ENCODE data around the gene PYGL.
"Not testable (repeated sequence)": the region's sequence is repeated elsewhere in the genome, so short reads cannot be mapped to it uniquely, and the experiment has no call there.

The PYGL gene

DNA sequence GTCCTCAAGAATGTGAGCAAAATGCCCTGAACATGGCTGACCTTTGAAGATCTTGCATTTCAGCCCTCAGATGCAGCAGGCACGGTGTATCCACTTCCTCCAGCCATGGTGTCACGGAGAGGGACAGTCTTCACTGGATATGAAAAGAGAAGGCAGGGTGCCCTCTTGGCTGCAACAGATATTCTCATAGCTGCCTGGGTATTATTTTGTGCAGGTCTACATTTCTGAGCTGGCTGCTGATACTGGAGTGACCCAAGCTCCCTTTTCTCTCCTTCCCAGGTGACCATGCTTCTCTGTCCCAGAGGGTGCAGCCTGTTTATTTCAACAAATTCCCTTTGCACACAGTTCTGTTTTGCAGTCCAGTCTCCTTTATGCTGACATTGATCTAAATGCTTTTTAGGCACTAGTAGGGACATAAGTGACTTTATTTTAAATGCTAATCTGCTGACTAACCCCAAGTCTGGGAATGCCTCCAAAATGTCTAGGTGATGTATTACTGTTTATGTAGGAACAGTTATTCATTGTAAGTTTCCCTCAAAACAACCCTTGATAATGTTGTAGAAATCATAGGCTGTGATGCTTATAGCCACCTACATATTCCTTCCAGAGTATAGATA is 17.4 kb upstream of the PYGL start:
- Histone ChIP-seq H3K9me2 (replicated peaks; ENCODE audit: control insufficient read depth, low read length) (no peaks in the 10 kb centered on the region), H3K4me3 (ENCODE audit: low read length) (no peak overlapping the region), H3K27ac (ENCODE audit: low read depth, low read length) (no peak overlapping the region), H3K4me2 (ENCODE audit: low read length) (no peak overlapping the region), H3K4me1 (ENCODE audit: control insufficient read depth, low read length) (peaks cover 12% of the 10 kb centered on the region), H3F3A (ENCODE audit: control insufficient read depth, insufficient read depth) (0 out of 2 replicates have a peak, but pooled peaks cover 6% of the 10 kb centered on the region), H4K20me1 (ENCODE audit: control insufficient read depth, insufficient read depth, low read depth, low read length) (no peaks in the 10 kb centered on the region), H3K36me3 (ENCODE audit: control insufficient read depth, low read length) (no peaks in the 10 kb centered on the region), H3K9me3 (ENCODE audit: control insufficient read depth, insufficient read depth, low read length) (no peaks in the 10 kb centered on the region), H3K27me3 (ENCODE audit: control insufficient read depth, low read length) (0 out of 2 replicates have a peak, but pooled peaks cover 2% of the 10 kb centered on the region), H3K79me2 (ENCODE audit: control insufficient read depth, low read length) (no peaks in the 10 kb centered on the region)
- TF ChIP-seq EZH2phosphoT487 (IDR thresholded peaks at IDR 0.05; ENCODE audit: borderline replicate concordance, low read length) = no peak
- TF ChIP-seq, protein P1, sequence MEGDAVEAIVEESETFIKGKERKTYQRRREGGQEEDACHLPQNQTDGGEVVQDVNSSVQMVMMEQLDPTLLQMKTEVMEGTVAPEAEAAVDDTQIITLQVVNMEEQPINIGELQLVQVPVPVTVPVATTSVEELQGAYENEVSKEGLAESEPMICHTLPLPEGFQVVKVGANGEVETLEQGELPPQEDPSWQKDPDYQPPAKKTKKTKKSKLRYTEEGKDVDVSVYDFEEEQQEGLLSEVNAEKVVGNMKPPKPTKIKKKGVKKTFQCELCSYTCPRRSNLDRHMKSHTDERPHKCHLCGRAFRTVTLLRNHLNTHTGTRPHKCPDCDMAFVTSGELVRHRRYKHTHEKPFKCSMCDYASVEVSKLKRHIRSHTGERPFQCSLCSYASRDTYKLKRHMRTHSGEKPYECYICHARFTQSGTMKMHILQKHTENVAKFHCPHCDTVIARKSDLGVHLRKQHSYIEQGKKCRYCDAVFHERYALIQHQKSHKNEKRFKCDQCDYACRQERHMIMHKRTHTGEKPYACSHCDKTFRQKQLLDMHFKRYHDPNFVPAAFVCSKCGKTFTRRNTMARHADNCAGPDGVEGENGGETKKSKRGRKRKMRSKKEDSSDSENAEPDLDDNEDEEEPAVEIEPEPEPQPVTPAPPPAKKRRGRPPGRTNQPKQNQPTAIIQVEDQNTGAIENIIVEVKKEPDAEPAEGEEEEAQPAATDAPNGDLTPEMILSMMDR (IDR thresholded peaks at IDR 0.05; ENCODE audit: low read depth, low read length, poor library complexity, severe bottlenecking) = no peak

DNA sequence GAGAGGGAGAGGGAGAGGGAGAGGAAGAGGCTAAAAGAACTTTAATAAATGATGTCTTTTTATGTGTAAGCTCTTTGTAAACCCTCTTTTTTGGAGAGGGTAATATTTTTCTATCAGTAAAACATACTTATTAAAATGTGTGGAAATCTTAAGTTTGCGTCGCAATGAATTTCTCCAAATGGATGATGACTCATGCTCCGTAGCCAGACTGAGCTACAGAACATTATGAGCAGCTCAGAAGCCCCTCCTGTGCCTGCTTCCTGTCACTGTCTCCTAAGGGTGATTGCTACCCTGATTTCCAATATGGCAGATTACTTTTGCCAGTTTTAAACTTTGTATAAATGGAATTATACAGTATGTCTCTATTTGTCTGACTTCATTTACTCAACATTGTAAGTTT is 13.0 kb upstream of the PYGL start:
- peaks cover 27% of the 10 kb centered on the region for H3K4me1 ChIP-seq (ENCODE audit: control insufficient read depth, low read length)
- no peak overlapping the region for H3K4me2 ChIP-seq (ENCODE audit: low read length)
- H3K36me3 ChIP-seq (ENCODE audit: control insufficient read depth, low read length) = no peaks in the 10 kb centered on the region
- no peaks in the 10 kb centered on the region for H3K9me2 ChIP-seq (replicated peaks; ENCODE audit: control insufficient read depth, low read length)
- 0 out of 2 replicates have a peak, but pooled peaks cover 2% of the 10 kb centered on the region for H3K27me3 ChIP-seq (ENCODE audit: control insufficient read depth, low read length)
- 0 out of 2 replicates have a peak, but pooled peaks cover 6% of the 10 kb centered on the region for H3F3A ChIP-seq (ENCODE audit: control insufficient read depth, insufficient read depth)
- no peak overlapping the region for H3K4me3 ChIP-seq (ENCODE audit: low read length)
- H3K9me3 ChIP-seq (ENCODE audit: control insufficient read depth, insufficient read depth, low read length) = no peaks in the 10 kb centered on the region
- H3K27ac ChIP-seq (ENCODE audit: low read depth, low read length) = no peak overlapping the region
- H3K79me2 ChIP-seq (ENCODE audit: control insufficient read depth, low read length) = no peaks in the 10 kb centered on the region
- H4K20me1 ChIP-seq (ENCODE audit: control insufficient read depth, insufficient read depth, low read depth, low read length) = no peaks in the 10 kb centered on the region
- TF ChIP-seq, protein P1 (IDR thresholded peaks at IDR 0.05; ENCODE audit: low read depth, low read length, poor library complexity, severe bottlenecking) = no peak
- no peak for TF ChIP-seq EZH2phosphoT487 (IDR thresholded peaks at IDR 0.05; ENCODE audit: borderline replicate concordance, low read length)

DNA sequence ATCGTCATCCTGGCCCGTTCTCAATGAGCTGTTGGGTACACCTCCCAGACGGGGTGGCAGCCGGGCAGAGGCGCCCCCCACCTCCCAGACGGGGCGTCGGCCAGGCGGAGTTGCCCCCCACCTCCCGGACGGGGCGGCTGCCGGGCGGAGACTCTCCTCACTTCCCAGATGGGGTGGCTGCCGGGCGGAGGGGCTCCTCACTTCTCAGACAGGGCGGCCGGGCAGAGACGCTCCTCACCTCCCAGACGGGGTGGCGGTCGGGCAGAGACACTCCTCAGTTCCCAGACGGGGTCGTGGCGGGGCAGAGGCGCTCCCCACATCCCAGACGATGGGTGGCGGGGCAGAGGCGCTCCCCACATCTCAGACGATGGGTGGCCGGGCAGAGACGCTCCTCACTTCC is 12.1 kb upstream of the PYGL start:
- H3K4me1 ChIP-seq (ENCODE audit: control insufficient read depth, low read length) = peaks cover 24% of the 10 kb centered on the region
- H3F3A ChIP-seq (ENCODE audit: control insufficient read depth, insufficient read depth); H3K4me2 ChIP-seq (ENCODE audit: low read length): not testable (repeated sequence)

DNA sequence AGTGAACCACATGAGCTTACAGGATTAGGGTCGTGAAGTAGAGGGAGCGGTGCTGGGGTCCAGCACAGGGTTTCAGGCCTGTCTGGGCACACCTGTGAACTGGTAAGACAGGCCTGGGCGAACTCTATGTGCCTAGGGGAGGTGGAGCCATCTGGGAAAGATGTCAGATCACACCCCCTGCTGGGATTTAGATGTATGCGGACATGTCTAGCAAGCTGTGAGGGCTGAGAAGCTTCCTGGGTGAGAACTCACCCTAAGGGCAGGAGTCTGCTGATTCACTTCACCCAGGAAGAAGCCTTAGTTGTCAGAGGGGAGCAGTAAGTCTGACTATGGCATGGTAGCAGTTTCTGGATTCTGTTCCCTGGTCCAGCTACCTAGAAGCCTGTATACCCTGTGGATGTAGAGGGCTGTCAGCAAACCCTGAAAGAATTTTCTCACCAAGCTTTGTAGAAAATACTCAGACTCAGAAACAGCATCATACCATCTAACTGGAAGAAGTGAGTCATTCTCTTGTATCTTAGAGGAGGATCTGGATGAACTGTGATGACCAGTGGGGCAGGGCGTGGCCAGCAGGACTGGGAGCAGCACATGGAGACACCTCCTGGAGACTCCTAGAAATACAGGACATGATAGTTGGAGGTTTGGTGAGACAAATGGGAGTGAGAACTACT is 11.2 kb upstream of the PYGL start:
- H3K36me3 ChIP-seq (ENCODE audit: control insufficient read depth, low read length) = no peaks in the 10 kb centered on the region
- H3K4me3 ChIP-seq (ENCODE audit: low read length) = no peak overlapping the region
- no peaks in the 10 kb centered on the region for H3K27me3 ChIP-seq (ENCODE audit: control insufficient read depth, low read length)
- H3K9me2 ChIP-seq (replicated peaks; ENCODE audit: control insufficient read depth, low read length) = no peaks in the 10 kb centered on the region
- TF ChIP-seq EZH2phosphoT487 (IDR thresholded peaks at IDR 0.05; ENCODE audit: borderline replicate concordance, low read length) = no peak
- TF ChIP-seq, protein P1 (IDR thresholded peaks at IDR 0.05; ENCODE audit: low read depth, low read length, poor library complexity, severe bottlenecking) = peak; percentile 28
- 0 out of 2 replicates have a peak, but pooled peaks cover 6% of the 10 kb centered on the region for H3F3A ChIP-seq (ENCODE audit: control insufficient read depth, insufficient read depth)
- no peak overlapping the region for H3K27ac ChIP-seq (ENCODE audit: low read depth, low read length)
- no peaks in the 10 kb centered on the region for H3K9me3 ChIP-seq (ENCODE audit: control insufficient read depth, insufficient read depth, low read length)
- H3K4me2 ChIP-seq (ENCODE audit: low read length) = no peak overlapping the region
- peaks cover 15% of the 10 kb centered on the region for H3K4me1 ChIP-seq (ENCODE audit: control insufficient read depth, low read length)
- H4K20me1 ChIP-seq (ENCODE audit: control insufficient read depth, insufficient read depth, low read depth, low read length) = no peaks in the 10 kb centered on the region
- H3K79me2 ChIP-seq (ENCODE audit: control insufficient read depth, low read length) = no peaks in the 10 kb centered on the region

More for the DNA sequence above, 12.1 kb upstream of the PYGL start:
- not testable (repeated sequence) for H4K20me1 ChIP-seq (ENCODE audit: control insufficient read depth, insufficient read depth, low read depth, low read length); H3K9me2 ChIP-seq (replicated peaks; ENCODE audit: control insufficient read depth, low read length); H3K9me3 ChIP-seq (ENCODE audit: control insufficient read depth, insufficient read depth, low read length); H3K4me3 ChIP-seq (ENCODE audit: low read length); H3K27me3 ChIP-seq (ENCODE audit: control insufficient read depth, low read length); H3K36me3 ChIP-seq (ENCODE audit: control insufficient read depth, low read length); H3K27ac ChIP-seq (ENCODE audit: low read depth, low read length); H3K79me2 ChIP-seq (ENCODE audit: control insufficient read depth, low read length)
